Measurements from ENCODE around the gene CTNND2.

The CTNND2 gene

DNA sequence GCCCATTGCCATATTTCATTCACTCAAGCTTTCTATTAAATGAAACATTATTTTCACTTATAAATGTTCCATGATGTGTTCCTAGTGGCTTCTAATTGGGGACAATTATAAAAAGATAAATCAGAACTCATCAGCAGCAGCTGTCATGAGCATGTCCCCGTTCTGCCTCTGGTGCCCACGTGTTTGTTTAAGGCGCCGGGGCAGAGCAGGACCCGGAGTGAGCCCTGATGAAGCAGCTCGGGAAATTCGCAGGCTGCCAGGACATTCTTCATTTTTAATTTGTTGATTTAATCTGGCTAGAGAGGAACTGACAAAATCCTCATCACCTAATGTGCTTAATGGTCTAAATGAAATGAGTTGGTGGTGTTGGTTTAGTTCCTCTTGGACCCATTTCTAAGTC lies 475.0 kb downstream of the CTNND2 start:
- no peaks in the 10 kb centered on the region for H3K4me1 ChIP-seq (ENCODE audit: control insufficient read depth, insufficient read depth, low read length)
- H3K36me3 ChIP-seq (ENCODE audit: control insufficient read depth in 2 of 2, insufficient read depth in 1 of 2, low read length in 2 of 2) = no peaks in the 10 kb centered on the region
- no peak overlapping the region for H3K4me3 ChIP-seq (ENCODE audit: low read depth, low read length)
- ChIA-PET CTCF (interaction anchor here (0.5 kb wide), 1 partner anchor 162 kb away, joined by 3 read pairs; no protein-coding TSS in a partner anchor), POLR2A (no interaction called here)
- no peak overlapping the region for H3K27ac ChIP-seq (ENCODE audit: extremely low read depth, low read depth, low read length)
- no peaks in the 10 kb centered on the region for H3K9me3 ChIP-seq (ENCODE audit: control insufficient read depth, insufficient read depth, low read depth, low read length)
- TF ChIP-seq, protein P1, sequence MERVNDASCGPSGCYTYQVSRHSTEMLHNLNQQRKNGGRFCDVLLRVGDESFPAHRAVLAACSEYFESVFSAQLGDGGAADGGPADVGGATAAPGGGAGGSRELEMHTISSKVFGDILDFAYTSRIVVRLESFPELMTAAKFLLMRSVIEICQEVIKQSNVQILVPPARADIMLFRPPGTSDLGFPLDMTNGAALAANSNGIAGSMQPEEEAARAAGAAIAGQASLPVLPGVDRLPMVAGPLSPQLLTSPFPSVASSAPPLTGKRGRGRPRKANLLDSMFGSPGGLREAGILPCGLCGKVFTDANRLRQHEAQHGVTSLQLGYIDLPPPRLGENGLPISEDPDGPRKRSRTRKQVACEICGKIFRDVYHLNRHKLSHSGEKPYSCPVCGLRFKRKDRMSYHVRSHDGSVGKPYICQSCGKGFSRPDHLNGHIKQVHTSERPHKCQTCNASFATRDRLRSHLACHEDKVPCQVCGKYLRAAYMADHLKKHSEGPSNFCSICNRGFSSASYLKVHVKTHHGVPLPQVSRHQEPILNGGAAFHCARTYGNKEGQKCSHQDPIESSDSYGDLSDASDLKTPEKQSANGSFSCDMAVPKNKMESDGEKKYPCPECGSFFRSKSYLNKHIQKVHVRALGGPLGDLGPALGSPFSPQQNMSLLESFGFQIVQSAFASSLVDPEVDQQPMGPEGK (tag by site-specific recombination; IDR thresholded peaks at IDR 0.05) = no peak
- TF ChIP-seq GFI1B (tag by site-specific recombination; IDR thresholded peaks at IDR 0.05) (no peak), ZNF837 (tag by site-specific recombination; IDR thresholded peaks at IDR 0.05) (no peak), ZNF621 (tag by site-specific recombination; IDR thresholded peaks at IDR 0.05) (no peak), EGR2 (tag by site-specific recombination; IDR thresholded peaks at IDR 0.05; ENCODE audit: low read depth) (no peak), GLIS1 (tag by site-specific recombination; IDR thresholded peaks at IDR 0.05) (no peak), REPIN1 (tag by site-specific recombination; IDR thresholded peaks at IDR 0.05; ENCODE audit: low read depth) (no peak), PRDM2 (tag by site-specific recombination; IDR thresholded peaks at IDR 0.05; ENCODE audit: borderline replicate concordance) (no peak), ZNF473 (tag by site-specific recombination; IDR thresholded peaks at IDR 0.05) (no peak), ZNF549 (tag by site-specific recombination; IDR thresholded peaks at IDR 0.05) (no peak), ZEB2 (tag by site-specific recombination; IDR thresholded peaks at IDR 0.05) (no peak)
- TF ChIP-seq, protein P2, sequence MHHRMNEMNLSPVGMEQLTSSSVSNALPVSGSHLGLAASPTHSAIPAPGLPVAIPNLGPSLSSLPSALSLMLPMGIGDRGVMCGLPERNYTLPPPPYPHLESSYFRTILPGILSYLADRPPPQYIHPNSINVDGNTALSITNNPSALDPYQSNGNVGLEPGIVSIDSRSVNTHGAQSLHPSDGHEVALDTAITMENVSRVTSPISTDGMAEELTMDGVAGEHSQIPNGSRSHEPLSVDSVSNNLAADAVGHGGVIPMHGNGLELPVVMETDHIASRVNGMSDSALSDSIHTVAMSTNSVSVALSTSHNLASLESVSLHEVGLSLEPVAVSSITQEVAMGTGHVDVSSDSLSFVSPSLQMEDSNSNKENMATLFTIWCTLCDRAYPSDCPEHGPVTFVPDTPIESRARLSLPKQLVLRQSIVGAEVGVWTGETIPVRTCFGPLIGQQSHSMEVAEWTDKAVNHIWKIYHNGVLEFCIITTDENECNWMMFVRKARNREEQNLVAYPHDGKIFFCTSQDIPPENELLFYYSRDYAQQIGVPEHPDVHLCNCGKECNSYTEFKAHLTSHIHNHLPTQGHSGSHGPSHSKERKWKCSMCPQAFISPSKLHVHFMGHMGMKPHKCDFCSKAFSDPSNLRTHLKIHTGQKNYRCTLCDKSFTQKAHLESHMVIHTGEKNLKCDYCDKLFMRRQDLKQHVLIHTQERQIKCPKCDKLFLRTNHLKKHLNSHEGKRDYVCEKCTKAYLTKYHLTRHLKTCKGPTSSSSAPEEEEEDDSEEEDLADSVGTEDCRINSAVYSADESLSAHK (tag by site-specific recombination; IDR thresholded peaks at IDR 0.05) = no peak

GRCh38 chr5:11427569-11427968 lies 476.7 kb downstream of the CTNND2 start:
- H3K36me3 ChIP-seq (ENCODE audit: control insufficient read depth in 2 of 2, insufficient read depth in 1 of 2, low read length in 2 of 2) = no peaks in the 10 kb centered on the region
- H3K27ac ChIP-seq (ENCODE audit: extremely low read depth, low read depth, low read length) = no peak overlapping the region
- H3K4me1 ChIP-seq (ENCODE audit: control insufficient read depth, insufficient read depth, low read length) = no peaks in the 10 kb centered on the region
- H3K9me3 ChIP-seq (ENCODE audit: control insufficient read depth, insufficient read depth, low read depth, low read length) = no peaks in the 10 kb centered on the region
- ChIA-PET POLR2A (no interaction called here), CTCF (no interaction called here)
- no peak overlapping the region for H3K4me3 ChIP-seq (ENCODE audit: low read depth, low read length)
- TF ChIP-seq ZNF677 (tag by site-specific recombination; IDR thresholded peaks at IDR 0.05) = no peak
- no peak for TF ChIP-seq ZNF37A (tag by site-specific recombination; IDR thresholded peaks at IDR 0.05)
- no peak for TF ChIP-seq ZNF768 (tag by site-specific recombination; IDR thresholded peaks at IDR 0.05)
- TF ChIP-seq ZNF324 (tag by site-specific recombination; IDR thresholded peaks at IDR 0.05) = no peak
- TF ChIP-seq SCRT2 (tag by site-specific recombination; IDR thresholded peaks at IDR 0.05) = no peak
- no peak for TF ChIP-seq ZNF837 (tag by site-specific recombination; IDR thresholded peaks at IDR 0.05)
- TF ChIP-seq EGR2 (tag by site-specific recombination; IDR thresholded peaks at IDR 0.05; ENCODE audit: low read depth) = no peak
- TF ChIP-seq KLF9 (tag by site-specific recombination; IDR thresholded peaks at IDR 0.05; ENCODE audit: low read depth) = no peak
- TF ChIP-seq, protein P3, sequence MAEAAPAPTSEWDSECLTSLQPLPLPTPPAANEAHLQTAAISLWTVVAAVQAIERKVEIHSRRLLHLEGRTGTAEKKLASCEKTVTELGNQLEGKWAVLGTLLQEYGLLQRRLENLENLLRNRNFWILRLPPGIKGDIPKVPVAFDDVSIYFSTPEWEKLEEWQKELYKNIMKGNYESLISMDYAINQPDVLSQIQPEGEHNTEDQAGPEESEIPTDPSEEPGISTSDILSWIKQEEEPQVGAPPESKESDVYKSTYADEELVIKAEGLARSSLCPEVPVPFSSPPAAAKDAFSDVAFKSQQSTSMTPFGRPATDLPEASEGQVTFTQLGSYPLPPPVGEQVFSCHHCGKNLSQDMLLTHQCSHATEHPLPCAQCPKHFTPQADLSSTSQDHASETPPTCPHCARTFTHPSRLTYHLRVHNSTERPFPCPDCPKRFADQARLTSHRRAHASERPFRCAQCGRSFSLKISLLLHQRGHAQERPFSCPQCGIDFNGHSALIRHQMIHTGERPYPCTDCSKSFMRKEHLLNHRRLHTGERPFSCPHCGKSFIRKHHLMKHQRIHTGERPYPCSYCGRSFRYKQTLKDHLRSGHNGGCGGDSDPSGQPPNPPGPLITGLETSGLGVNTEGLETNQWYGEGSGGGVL (tag by site-specific recombination; IDR thresholded peaks at IDR 0.05) = no peak
- no peak for TF ChIP-seq ZNF280D (tag by site-specific recombination; IDR thresholded peaks at IDR 0.05)
